Ishikawa (cell line): ENCODE results near the gene NECAP2.

Experiments
- CEBPB ChIP-seq: IDR thresholded peaks from 2 replicates; pipeline ENCODE4 v1.6.1; 2012
- CREB1 ChIP-seq: IDR thresholded peaks from 2 replicates; pipeline ENCODE4 v1.6.1; 2012; ENCODE audit warnings: low read depth
- EGR1 ChIP-seq: IDR thresholded peaks from 2 replicates; pipeline ENCODE4 v1.6.1; 2012
- EP300 ChIP-seq: IDR thresholded peaks from 2 replicates; pipeline ENCODE4 v1.6.1; 2012; ENCODE audit warnings: borderline replicate concordance
- FOXM1 ChIP-seq: IDR thresholded peaks from 2 replicates; pipeline ENCODE4 v1.6.1; 2012; ENCODE audit warnings: low read depth, borderline replicate concordance
- NFIC ChIP-seq: IDR thresholded peaks from 2 replicates; pipeline ENCODE4 v1.6.1; 2012
- RAD21 ChIP-seq: IDR thresholded peaks from 2 replicates; pipeline ENCODE4 v1.6.1; 2012; ENCODE audit warnings: low read depth
- REST ChIP-seq: IDR thresholded peaks from 2 replicates; pipeline ENCODE4 v1.6.1; 2012; ENCODE audit warnings: low read depth, mild to moderate bottlenecking
- TAF1 ChIP-seq: IDR thresholded peaks from 2 replicates; pipeline ENCODE4 v1.6.1; 2012; ENCODE audit warnings: low read depth, mild to moderate bottlenecking
- TCF12 ChIP-seq: IDR thresholded peaks from 2 replicates; pipeline ENCODE4 v1.6.1; 2012; ENCODE audit warnings: low read depth
- YY1 ChIP-seq: IDR thresholded peaks from 2 replicates; pipeline ENCODE4 v1.6.1; 2012; ENCODE audit warnings: low read depth
- TF ChIP-seq, protein P1 (sequence below): IDR thresholded peaks from 2 replicates; pipeline ENCODE4 v1.6.1; 2012

DNA sequence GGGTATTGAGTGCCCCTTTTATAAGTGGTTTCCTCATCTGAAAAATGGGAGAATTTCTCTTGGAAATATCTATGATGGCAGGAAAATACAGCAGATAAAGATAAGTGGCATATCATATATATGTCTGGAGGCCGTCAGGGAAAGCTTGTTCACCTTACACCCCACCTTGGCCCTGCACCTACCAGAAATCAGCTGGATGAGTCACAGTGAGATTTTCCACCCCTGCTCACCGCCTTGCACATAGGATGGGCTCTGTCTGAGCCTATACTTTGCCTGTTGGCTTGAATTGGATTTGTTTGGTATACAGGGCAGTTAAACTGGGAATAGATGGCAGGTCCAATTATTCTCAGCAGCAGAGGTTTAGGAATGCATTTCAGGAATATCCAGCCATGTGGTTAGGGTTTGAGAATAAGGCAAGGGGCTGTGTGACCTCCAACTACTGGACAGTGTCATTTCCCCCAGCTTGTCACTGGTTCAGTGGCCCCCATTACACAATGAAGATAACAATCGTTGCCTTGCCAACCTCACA is 3.5 kb upstream of the NECAP2 start, which contains the start of gene SPATA21:
- TF ChIP-seq TCF12 = no peak
- TF ChIP-seq TAF1 = no peak
- no peak for TF ChIP-seq RAD21
- no peak for TF ChIP-seq NFIC
- no peak for TF ChIP-seq FOXM1
- TF ChIP-seq, protein P1, sequence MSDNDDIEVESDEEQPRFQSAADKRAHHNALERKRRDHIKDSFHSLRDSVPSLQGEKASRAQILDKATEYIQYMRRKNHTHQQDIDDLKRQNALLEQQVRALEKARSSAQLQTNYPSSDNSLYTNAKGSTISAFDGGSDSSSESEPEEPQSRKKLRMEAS = no peak
- TF ChIP-seq REST = no peak
- no peak for TF ChIP-seq YY1
- TF ChIP-seq EP300 = no peak
- no peak for TF ChIP-seq CEBPB
- TF ChIP-seq EGR1 = no peak
- no peak for TF ChIP-seq CREB1
